H7 (cell line): Measurements from ENCODE around the gene NOP10. TPM values are rescaled to one million over a fixed set of nuclear protein-coding genes. Genes with fewer than 3 reads are reported as not detected.

Source experiments
- DNase-seq: peaks from one replicate; pipeline ENCODE4 v3.0.0; 2012
- H3K27me3 ChIP-seq: 2 replicates; pipeline ENCODE4 v1.6.0; 2011; ENCODE audit warnings: mild to moderate bottlenecking, low read length; ENCODE audit not compliant: control insufficient read depth, insufficient read depth
- H3K36me3 ChIP-seq: replicated peaks from 2 replicates; pipeline ENCODE4 v1.5.1; 2011; ENCODE audit warnings: low read length; ENCODE audit not compliant: control insufficient read depth, insufficient read depth
- H3K4me3 ChIP-seq: 2 replicates; pipeline ENCODE4 v1.5.1; 2011; ENCODE audit warnings: low read depth, mild to moderate bottlenecking, control low read depth, low read length, moderate library complexity; ENCODE audit not compliant: insufficient read depth
- total RNA-seq: library from RNA; depleted of rRNA; stranded (reverse); fragments of >200 nt; shearing (Covaris generic); gene quantifications from 2 replicates; pipeline ENCODE4 v1.2.3, GENCODE V29; 2014

Gene NOP10
- total RNA-seq, 1 experiment from 2014 or later, result 339 TPM

DNA sequence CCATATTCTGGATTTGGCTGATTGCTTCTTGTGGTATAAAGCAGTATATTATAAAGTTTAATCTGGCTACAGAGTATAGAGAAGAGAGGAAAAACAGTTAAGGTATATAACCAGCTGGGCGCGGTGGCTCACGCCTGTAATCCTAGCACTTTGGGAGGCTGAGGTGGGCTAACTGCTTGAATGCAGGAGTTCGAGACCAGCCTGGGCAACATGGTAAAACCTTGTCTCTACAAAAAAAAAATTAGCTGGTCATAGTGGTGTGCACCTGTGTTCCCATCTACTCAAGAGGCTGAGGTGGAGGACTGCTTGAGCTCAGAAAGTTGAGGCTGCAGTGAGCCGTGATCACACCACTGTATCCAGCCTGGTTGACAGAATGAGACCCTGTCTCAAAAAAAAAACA, 12.7 kb downstream of the NOP10 start:
- H3K36me3 ChIP-seq, result no peaks in the 10 kb centered on the region
- H3K27me3 ChIP-seq, result no peaks in the 10 kb centered on the region
- DNase-seq, result no peak
- H3K4me3 ChIP-seq, result no peak overlapping the region

DNA sequence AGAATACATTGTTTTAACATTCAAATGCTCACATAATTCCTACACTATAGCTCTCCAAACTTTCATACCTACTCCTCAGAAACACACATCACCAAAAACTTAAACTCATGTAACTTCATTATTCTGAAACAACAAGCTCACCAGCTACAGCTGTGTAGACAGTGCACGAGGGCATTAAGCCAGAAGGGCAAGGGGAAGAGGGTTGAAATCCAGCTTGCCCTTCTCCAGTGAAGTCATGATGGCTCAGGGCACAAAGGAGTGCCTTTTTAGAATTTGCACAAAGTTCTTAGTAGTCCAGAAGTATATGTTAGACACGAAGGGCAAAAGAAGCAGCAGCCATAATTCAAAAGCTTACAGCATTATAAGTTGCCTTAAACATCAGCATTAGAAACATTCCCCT, 13.9 kb downstream of the NOP10 start:
- DNase-seq, result no peak
- no peak overlapping the region for H3K4me3 ChIP-seq
- H3K36me3 ChIP-seq, result no peaks in the 10 kb centered on the region
- H3K27me3 ChIP-seq, result no peaks in the 10 kb centered on the region

DNA sequence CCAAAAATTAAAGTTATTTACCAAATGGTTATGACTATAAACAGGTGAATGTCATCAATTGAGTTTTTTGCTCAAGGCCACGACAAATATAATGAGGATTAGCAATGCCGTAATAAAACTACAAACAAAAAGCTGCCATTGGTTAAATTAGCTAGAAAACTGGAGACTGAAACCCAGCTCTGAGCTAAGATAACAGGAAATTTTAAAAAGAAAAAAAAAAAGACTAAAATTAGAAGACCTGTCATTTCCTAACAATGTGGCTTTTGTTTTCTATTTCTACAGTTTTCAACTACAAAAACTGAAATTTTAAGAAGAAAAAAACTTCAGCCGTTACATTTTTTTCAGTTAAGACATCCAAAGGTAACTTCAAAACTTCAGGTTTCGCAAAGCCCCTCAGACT, 15.0 kb downstream of the NOP10 start:
- DNase-seq, result no peak
- no peaks in the 10 kb centered on the region for H3K36me3 ChIP-seq
- H3K27me3 ChIP-seq, result no peaks in the 10 kb centered on the region
- no peak overlapping the region for H3K4me3 ChIP-seq

DNA sequence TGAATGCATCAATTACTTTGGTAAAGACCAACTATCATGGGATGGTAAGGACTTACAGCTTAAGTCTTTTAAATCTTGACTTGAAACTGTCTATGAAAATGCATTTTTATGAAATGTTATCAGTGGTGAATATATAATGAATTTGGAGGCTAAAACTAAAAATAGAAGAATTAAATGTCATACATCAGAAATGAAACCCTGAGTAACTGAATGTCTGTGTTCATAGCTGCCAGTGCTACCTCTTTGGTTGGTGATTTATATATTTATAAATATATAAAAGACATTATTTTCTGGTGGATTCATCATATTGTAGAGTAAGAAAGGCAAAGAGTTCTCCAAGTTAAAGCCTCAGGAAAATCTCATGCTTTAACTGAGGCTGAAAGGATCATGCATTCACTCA, 17.6 kb downstream of the NOP10 start:
- H3K36me3 ChIP-seq, result no peaks in the 10 kb centered on the region
- DNase-seq, result no peak
- H3K4me3 ChIP-seq, result no peak overlapping the region
- H3K27me3 ChIP-seq, result no peaks in the 10 kb centered on the region

- no peak overlapping the region for H3K4me3 ChIP-seq
- no peaks in the 10 kb centered on the region for H3K36me3 ChIP-seq
- no peak for DNase-seq
- H3K27me3 ChIP-seq, result no peaks in the 10 kb centered on the region
Observed at GRCh38 chr15:34324933-34325332, 18.0 kb downstream of the NOP10 start.

DNA sequence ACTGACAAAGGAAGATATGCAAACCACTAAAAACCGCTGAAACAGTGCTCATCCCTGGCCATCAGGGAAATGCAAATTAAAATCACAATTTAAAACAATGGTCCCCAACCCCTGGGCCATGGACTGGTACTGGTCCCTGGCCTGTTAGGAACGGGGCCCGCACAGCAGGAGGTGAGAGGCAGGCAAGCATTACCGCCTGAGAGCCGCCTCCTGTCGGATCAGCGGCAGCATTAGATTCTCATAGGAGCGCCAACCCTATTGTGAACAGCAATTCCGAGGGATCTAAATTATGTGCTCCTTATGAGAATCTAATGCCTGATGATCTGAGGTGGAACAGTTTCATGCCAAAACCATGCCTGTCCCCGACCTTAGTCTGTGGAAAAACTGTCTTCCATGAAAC, 19.7 kb downstream of the NOP10 start:
- Histone ChIP-seq H3K27me3 (no peaks in the 10 kb centered on the region), H3K4me3 (no peak overlapping the region), H3K36me3 (no peaks in the 10 kb centered on the region)
- no peak for DNase-seq

DNA sequence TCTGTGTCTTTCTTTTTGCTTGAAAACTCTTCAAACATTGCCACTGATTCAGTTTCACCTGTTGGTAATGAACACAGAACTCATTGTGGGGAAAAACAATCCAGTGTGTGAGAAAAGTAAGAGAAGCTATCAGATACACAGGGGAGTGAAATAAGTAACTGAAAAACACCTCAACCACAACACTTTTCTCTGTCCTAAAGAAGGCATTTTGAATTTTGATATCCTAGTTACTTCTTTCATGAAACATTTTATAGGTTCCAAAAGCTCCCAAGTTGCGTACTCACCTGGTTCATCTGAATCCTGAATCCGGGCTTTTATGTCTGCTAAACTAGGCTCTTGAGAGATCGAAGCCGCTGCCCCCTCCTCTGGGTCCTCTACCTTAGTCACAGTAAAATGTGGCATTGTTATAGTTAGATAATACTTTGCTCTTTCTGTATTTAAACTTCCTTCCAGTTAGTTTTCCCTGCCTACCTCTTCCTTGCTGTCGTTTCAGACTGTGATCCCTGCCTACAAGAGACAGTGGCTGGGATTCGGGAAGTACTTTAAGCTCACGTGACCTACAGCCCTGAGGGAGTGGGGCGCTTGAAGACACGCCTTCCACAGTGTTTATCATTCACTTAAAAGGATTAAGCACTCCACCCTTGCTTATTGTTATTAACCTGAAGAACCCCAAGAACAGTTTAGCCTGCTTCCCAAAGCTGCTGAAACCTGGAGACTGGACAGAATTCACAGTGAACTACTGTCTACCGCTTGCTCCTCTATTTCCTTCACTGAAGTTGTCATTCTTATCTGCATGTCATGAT, 24.5 kb downstream of the NOP10 start:
- Histone ChIP-seq H3K4me3 (peak overlapping the region; percentile 29), H3K27me3 (no peaks in the 10 kb centered on the region), H3K36me3 (no peaks in the 10 kb centered on the region)
- DNase-seq, result peak; percentile 56

DNA sequence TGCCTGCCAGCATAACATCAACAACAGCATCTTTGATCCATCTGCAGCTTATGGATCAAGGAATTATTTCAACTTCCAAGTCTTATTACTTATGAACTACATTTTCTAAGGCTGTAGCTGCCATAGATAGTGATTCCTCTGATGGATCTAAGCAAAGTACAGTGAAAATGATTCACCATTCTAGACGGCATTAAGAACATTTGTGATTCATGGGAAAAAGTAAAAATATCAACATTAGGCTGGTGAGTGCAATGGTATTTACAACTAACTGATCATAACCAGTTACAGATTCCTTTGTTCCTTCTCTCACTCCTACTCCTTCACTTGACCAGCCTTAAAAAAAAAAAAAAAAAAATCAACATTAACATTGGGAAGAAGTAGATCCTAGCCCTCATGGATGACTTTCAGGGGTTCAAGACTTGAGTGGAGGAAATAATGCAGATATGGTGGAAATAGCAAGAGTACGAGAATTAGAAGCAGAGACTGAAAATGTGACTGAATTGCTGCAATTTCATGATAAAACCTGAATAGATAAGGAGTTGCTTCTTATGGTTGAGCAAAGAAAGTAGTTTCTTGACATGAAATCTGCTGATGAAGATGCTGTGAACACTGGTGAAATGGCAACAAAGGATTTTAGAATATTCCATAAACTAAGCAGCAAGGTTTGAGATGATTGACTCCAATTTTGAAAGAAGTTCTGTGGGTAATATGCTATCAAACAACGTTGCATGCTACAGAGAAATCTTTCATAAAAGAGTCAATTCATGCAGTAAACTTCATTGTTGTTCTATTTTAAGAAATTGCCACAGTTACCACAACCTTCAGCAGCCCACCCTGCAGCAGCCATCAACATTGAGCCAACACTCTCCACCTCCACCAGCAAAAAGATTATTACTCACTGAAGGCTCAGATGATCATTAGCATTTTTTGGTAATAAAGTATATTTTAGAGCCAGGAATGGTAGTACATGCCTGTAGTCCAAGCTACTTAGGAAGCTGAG, 28.1 kb downstream of the NOP10 start:
- Histone ChIP-seq H3K27me3 (no peaks in the 10 kb centered on the region), H3K4me3 (no peak overlapping the region), H3K36me3 (no peaks in the 10 kb centered on the region)
- no peak for DNase-seq

DNA sequence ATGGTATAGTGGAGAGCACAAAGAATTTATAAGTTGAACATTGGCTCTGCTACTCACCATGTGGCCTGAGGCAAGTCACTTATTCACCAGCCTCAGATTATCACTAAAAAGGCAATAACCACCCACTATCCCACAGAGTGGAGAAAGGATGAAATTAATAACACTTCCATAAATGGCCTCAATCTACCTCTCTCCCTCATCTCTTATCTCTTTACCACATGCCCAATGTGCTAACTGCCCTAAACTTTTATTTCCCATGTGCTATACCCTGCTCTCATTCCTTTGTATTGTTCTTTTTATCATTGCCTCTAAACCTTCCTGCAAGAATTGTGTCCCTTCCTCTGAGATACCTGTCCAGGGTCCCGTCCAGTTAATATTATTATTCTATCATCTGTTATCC, 31.4 kb downstream of the NOP10 start:
- Histone ChIP-seq H3K4me3 (no peak overlapping the region), H3K36me3 (no peaks in the 10 kb centered on the region), H3K27me3 (no peaks in the 10 kb centered on the region)
- no peak for DNase-seq

GRCh38 chr15:34304613-34305012, 38.3 kb downstream of the NOP10 start:
- no peak overlapping the region for H3K4me3 ChIP-seq
- H3K27me3 ChIP-seq, result no peaks in the 10 kb centered on the region
- no peaks in the 10 kb centered on the region for H3K36me3 ChIP-seq
- no peak for DNase-seq

DNA sequence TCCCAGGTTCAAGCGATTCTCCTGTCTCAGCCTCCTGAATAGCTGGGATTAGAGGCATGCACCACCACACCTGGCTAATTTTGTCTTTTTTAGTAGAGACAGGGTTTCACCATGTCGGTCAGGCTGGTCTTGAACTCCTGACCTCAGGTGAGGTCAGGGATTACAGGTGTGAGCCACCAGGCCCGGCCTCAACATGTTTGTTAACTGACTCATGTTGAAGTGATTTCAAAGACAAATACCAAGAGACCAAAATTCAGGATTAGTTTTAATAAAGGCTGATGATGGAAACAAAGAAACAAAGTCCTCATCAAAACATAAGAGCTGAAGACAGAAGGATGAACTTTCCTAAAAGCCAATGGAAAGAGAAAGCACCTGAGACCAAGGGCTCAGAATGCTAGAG, 41.9 kb downstream of the NOP10 start:
- no peak for DNase-seq
- Histone ChIP-seq H3K27me3 (no peaks in the 10 kb centered on the region), H3K4me3 (no peak overlapping the region), H3K36me3 (no peaks in the 10 kb centered on the region)

DNA sequence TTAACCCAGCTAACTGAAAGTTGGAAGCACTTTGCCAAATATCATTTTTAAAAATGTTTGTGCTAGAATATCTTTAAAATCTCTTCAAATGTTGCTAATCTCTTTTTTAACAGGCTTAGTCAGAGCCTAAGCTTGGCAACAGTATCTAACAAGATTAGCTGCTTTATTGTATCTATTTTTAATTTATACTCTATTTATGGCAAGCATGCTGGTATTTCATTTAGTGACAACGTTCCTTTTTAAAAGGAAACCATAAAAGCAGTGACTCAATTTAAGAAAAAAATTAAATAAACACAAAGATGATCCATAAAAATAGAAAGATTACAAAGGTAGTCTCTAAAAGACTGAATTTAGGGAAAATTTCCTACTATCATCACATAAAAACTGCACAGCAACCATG, 45.9 kb downstream of the NOP10 start:
- H3K36me3 ChIP-seq, result no peaks in the 10 kb centered on the region
- no peak for DNase-seq
- H3K4me3 ChIP-seq, result no peak overlapping the region
- H3K27me3 ChIP-seq, result no peaks in the 10 kb centered on the region

GRCh38 chr15:34292621-34293020, 50.3 kb downstream of the NOP10 start:
- Histone ChIP-seq H3K4me3 (no peak overlapping the region), H3K36me3 (no peaks in the 10 kb centered on the region), H3K27me3 (no peaks in the 10 kb centered on the region)
- no peak for DNase-seq
